Measurements from ENCODE around the gene CCL24. TPM values are rescaled to one million over a fixed set of nuclear protein-coding genes. Genes with fewer than 3 reads are reported as not detected.
"Not testable (repeated sequence)": the region's sequence is repeated elsewhere in the genome, so short reads cannot be mapped to it uniquely, and the experiment has no call there.

CCL24 gene
- total RNA-seq, 1 experiment from 2014 or later, result not detected

DNA sequence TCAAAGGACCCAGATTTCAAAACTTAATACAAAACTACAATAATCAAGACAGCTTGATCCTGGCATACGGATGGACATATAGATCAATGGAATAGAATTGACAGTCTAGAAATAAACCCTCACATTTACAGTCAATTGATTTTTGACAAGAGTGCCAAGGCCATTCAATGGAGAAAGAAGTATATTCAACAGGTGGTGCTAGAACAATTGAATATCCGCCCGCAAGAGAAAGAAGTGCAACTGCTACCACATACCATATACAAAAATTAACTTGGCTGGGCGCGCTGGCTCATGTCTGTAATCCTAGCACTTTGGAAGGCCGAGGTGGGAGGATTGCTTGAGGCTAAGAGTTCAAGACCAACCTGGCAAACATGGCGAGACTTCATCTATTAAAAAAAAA lies 23.2 kb upstream of the CCL24 start:
- Histone ChIP-seq H3K36me3 (ENCODE audit: insufficient read depth, low read length, poor library complexity, severe bottlenecking) (no peaks in the 10 kb centered on the region), H3K4me1 (ENCODE audit: insufficient read depth, low read length, poor library complexity, severe bottlenecking) (no peaks in the 10 kb centered on the region), H3K27ac (ENCODE audit: low read depth, low read length, poor library complexity, severe bottlenecking) (no peak overlapping the region), H3K4me3 (ENCODE audit: low read depth, low read length, poor library complexity, severe bottlenecking) (no peak overlapping the region), H3K9me3 (ENCODE audit: low read depth, low read length, poor library complexity, severe bottlenecking) (no peaks in the 10 kb centered on the region), H3K27me3 (replicated peaks; ENCODE audit: insufficient read depth, low read depth, low read length, poor library complexity) (no peaks in the 10 kb centered on the region)
- intact Hi-C loops (cut with micrococcal nuclease; ENCODE audit: unreplicated experiment), result no loop called here
- BruUV-seq (replicated peaks), result no TSS peak
- ChIA-PET CTCF (no interaction called here), POLR2A (ENCODE audit: low non-redundant PET) (no interaction called here)
- DNase-seq (ENCODE audit: low spot score), result no peak
- TF ChIP-seq, protein P1, sequence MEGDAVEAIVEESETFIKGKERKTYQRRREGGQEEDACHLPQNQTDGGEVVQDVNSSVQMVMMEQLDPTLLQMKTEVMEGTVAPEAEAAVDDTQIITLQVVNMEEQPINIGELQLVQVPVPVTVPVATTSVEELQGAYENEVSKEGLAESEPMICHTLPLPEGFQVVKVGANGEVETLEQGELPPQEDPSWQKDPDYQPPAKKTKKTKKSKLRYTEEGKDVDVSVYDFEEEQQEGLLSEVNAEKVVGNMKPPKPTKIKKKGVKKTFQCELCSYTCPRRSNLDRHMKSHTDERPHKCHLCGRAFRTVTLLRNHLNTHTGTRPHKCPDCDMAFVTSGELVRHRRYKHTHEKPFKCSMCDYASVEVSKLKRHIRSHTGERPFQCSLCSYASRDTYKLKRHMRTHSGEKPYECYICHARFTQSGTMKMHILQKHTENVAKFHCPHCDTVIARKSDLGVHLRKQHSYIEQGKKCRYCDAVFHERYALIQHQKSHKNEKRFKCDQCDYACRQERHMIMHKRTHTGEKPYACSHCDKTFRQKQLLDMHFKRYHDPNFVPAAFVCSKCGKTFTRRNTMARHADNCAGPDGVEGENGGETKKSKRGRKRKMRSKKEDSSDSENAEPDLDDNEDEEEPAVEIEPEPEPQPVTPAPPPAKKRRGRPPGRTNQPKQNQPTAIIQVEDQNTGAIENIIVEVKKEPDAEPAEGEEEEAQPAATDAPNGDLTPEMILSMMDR (conservative IDR thresholded peaks at IDR 0.05; ENCODE audit: low read depth, low read length), result no peak
- TF ChIP-seq EZH2 (IDR thresholded peaks at IDR 0.05; ENCODE audit: borderline replicate concordance, low read depth, low read length, poor library complexity, severe bottlenecking), result no peak

DNA sequence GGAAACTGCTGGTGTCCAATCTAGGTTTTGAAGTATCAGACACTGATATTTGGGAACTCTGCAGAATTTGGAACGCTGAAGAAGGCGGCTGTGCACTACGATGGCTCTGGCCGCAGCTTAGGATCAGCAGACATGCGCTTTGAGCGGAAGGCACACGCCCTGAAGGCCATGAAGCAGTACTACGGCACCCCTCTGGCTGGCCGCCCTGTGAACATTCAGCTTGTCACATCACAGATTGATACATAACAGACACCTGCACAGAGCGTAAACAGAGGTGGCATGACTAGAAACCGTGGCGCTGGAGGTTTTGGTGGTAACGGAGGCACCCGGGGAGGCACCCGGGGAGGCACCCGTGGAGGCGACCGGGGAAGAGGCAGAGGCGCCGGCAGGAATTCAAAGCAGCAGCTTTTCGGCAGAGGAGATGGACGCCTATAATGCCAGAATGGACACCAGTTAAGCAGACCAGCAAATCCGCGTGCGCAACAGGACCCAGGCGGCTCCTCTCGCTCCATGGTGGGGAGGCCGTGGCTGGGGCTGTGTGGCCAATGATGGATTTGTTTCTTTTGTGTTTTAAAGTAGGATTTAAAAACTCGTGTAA lies 22.2 kb upstream of the CCL24 start:
- no peak overlapping the region for H3K4me3 ChIP-seq (ENCODE audit: low read depth, low read length, poor library complexity, severe bottlenecking)
- H3K36me3 ChIP-seq (ENCODE audit: insufficient read depth, low read length, poor library complexity, severe bottlenecking), result no peaks in the 10 kb centered on the region
- TF ChIP-seq, protein P1 (conservative IDR thresholded peaks at IDR 0.05; ENCODE audit: low read depth, low read length), result no peak
- no peak for TF ChIP-seq EZH2 (IDR thresholded peaks at IDR 0.05; ENCODE audit: borderline replicate concordance, low read depth, low read length, poor library complexity, severe bottlenecking)
- H3K4me1 ChIP-seq (ENCODE audit: insufficient read depth, low read length, poor library complexity, severe bottlenecking), result no peaks in the 10 kb centered on the region
- POLR2A ChIA-PET (ENCODE audit: low non-redundant PET), result no interaction called here
- no peak overlapping the region for H3K27ac ChIP-seq (ENCODE audit: low read depth, low read length, poor library complexity, severe bottlenecking)
- DNase-seq (ENCODE audit: low spot score), result no peak
- intact Hi-C loops (cut with micrococcal nuclease; ENCODE audit: unreplicated experiment), result no loop called here
- no TSS peak for BruUV-seq (replicated peaks)
- H3K27me3 ChIP-seq (replicated peaks; ENCODE audit: insufficient read depth, low read depth, low read length, poor library complexity), result no peaks in the 10 kb centered on the region
- H3K9me3 ChIP-seq (ENCODE audit: low read depth, low read length, poor library complexity, severe bottlenecking), result no peaks in the 10 kb centered on the region
- CTCF ChIA-PET, result no interaction called here

DNA sequence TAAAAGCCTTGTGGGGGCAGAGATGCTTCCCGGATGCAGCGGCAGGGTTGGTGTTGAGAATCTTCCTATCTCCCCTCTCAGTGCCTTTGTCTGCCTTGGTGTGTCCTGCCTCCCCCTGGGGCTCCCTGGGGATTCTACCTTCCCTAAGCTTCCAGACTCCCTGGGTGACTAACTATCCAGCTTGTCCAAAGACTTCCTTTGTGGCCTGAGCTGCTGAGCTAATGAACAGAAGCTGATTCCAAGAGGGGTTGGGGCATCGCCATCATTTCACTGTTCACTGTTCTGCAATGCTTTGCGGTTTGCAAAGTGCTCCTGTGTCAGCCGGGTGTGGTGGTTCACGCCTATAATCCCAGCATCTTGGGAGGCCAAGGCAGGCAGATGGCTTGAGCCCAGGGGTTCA lies 20.1 kb upstream of the CCL24 start:
- H3K4me1 ChIP-seq (ENCODE audit: insufficient read depth, low read length, poor library complexity, severe bottlenecking); H3K9me3 ChIP-seq (ENCODE audit: low read depth, low read length, poor library complexity, severe bottlenecking); BruUV-seq (replicated peaks); DNase-seq (ENCODE audit: low spot score); H3K27ac ChIP-seq (ENCODE audit: low read depth, low read length, poor library complexity, severe bottlenecking); intact Hi-C loops (cut with micrococcal nuclease; ENCODE audit: unreplicated experiment); H3K4me3 ChIP-seq (ENCODE audit: low read depth, low read length, poor library complexity, severe bottlenecking); H3K36me3 ChIP-seq (ENCODE audit: insufficient read depth, low read length, poor library complexity, severe bottlenecking); CTCF ChIA-PET; H3K27me3 ChIP-seq (replicated peaks; ENCODE audit: insufficient read depth, low read depth, low read length, poor library complexity); POLR2A ChIA-PET (ENCODE audit: low non-redundant PET): not testable (repeated sequence)

DNA sequence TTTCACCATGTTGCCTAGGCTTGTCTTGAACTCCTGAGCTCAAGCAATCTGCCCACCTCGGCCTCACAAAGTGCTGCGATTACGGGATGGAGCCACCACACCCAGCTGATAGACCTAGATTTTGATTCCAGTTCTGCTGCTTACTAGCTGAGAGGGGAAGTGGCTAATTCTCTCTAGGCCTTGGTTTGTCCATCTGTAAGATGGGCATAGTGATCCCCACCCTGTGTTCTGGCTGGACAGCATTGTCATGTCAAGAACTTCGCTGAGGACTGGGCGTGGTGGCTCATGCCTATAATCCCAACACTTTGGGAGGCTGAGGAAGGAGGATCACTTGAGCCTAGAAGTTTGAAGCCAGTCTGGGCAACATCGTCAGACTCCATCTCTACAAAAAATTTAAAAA lies 17.4 kb upstream of the CCL24 start:
- no TSS peak for BruUV-seq (replicated peaks)
- intact Hi-C loops (cut with micrococcal nuclease; ENCODE audit: unreplicated experiment), result no loop called here
- H3K27me3 ChIP-seq (replicated peaks; ENCODE audit: insufficient read depth, low read depth, low read length, poor library complexity), result no peaks in the 10 kb centered on the region
- H3K27ac ChIP-seq (ENCODE audit: low read depth, low read length, poor library complexity, severe bottlenecking), result no peak overlapping the region
- no peaks in the 10 kb centered on the region for H3K4me1 ChIP-seq (ENCODE audit: insufficient read depth, low read length, poor library complexity, severe bottlenecking)
- no peak for TF ChIP-seq EZH2 (IDR thresholded peaks at IDR 0.05; ENCODE audit: borderline replicate concordance, low read depth, low read length, poor library complexity, severe bottlenecking)
- TF ChIP-seq, protein P1 (conservative IDR thresholded peaks at IDR 0.05; ENCODE audit: low read depth, low read length), result no peak
- H3K4me3 ChIP-seq (ENCODE audit: low read depth, low read length, poor library complexity, severe bottlenecking), result no peak overlapping the region
- H3K9me3 ChIP-seq (ENCODE audit: low read depth, low read length, poor library complexity, severe bottlenecking), result no peaks in the 10 kb centered on the region
- no peak for DNase-seq (ENCODE audit: low spot score)
- CTCF ChIA-PET, result no interaction called here
- POLR2A ChIA-PET (ENCODE audit: low non-redundant PET), result no interaction called here
- H3K36me3 ChIP-seq (ENCODE audit: insufficient read depth, low read length, poor library complexity, severe bottlenecking), result no peaks in the 10 kb centered on the region

DNA sequence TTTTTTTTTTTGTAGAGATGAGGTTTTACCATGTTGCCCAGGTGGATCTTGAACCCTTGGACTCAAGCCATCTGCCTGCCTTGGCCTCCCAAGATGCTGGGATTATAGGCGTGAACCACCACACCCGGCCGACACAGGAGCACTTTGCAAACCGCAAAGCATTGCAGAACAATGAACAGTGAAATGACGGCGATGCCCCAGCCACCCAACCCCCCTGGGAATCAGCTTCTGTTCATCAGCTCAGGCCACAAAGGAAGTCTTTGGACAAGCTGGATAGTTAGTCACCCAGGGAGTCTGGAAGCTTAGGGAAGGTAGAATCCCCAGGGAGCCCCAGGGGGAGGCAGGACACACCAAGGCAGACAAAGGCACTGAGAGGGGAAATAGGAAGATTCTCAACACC lies 16.1 kb upstream of the CCL24 start:
- CTCF ChIA-PET; H3K36me3 ChIP-seq (ENCODE audit: insufficient read depth, low read length, poor library complexity, severe bottlenecking); POLR2A ChIA-PET (ENCODE audit: low non-redundant PET); H3K4me3 ChIP-seq (ENCODE audit: low read depth, low read length, poor library complexity, severe bottlenecking); H3K9me3 ChIP-seq (ENCODE audit: low read depth, low read length, poor library complexity, severe bottlenecking); H3K27me3 ChIP-seq (replicated peaks; ENCODE audit: insufficient read depth, low read depth, low read length, poor library complexity); H3K27ac ChIP-seq (ENCODE audit: low read depth, low read length, poor library complexity, severe bottlenecking); H3K4me1 ChIP-seq (ENCODE audit: insufficient read depth, low read length, poor library complexity, severe bottlenecking); intact Hi-C loops (cut with micrococcal nuclease; ENCODE audit: unreplicated experiment); BruUV-seq (replicated peaks): not testable (repeated sequence)
- DNase-seq (ENCODE audit: low spot score), result peak; percentile 31

Data from A673 (cell line).